Hematopoietic multipotent progenitor cell treated with erythropoietin and hydrocortisone succinate and interleukin-3 and kit ligand, for 6 days (in vitro differentiated cells): ENCODE measurements around the gene PIEZO1.
"Not testable (repeated sequence)": the region's sequence is repeated elsewhere in the genome, so short reads cannot be mapped to it uniquely, and the experiment has no call there.

Source experiments
- DNase-seq: peaks from one replicate; pipeline ENCODE4 v3.0.0-alpha.2; 2015

Gene PIEZO1

GRCh38 chr16:88685156-88686061 is 99.6 kb downstream of the PIEZO1 start:
- DNase-seq, result peak; percentile 56

- DNase-seq, result no peak
Observed at GRCh38 chr16:88684569-88685155, 100.4 kb downstream of the PIEZO1 start.

- DNase-seq, result peak; percentile 76
Observed at GRCh38 chr16:88681709-88682451, 103.1 kb downstream of the PIEZO1 start.

- DNase-seq, result peak; percentile 38
Observed at GRCh38 chr16:88681084-88681680, 103.8 kb downstream of the PIEZO1 start.

- no peak for DNase-seq
Observed at GRCh38 chr16:88680554-88681083, 104.4 kb downstream of the PIEZO1 start.

GRCh38 chr16:88678224-88678979 is 106.6 kb downstream of the PIEZO1 start:
- DNase-seq, result no peak

GRCh38 chr16:88677721-88678120 is 107.3 kb downstream of the PIEZO1 start:
- DNase-seq, result no peak

GRCh38 chr16:88676502-88677242 is 108.3 kb downstream of the PIEZO1 start:
- no peak for DNase-seq

GRCh38 chr16:88673716-88674379 is 111.2 kb downstream of the PIEZO1 start:
- DNase-seq, result no peak

- DNase-seq, result no peak
Observed at GRCh38 chr16:88672776-88673175, 112.2 kb downstream of the PIEZO1 start.

GRCh38 chr16:88671806-88672205 is 113.2 kb downstream of the PIEZO1 start:
- DNase-seq, result no peak

GRCh38 chr16:88669980-88670379 is 115.0 kb downstream of the PIEZO1 start:
- no peak for DNase-seq

GRCh38 chr16:88669493-88669892 is 115.5 kb downstream of the PIEZO1 start:
- not testable (repeated sequence) for DNase-seq

GRCh38 chr16:88667461-88667860 is 117.6 kb downstream of the PIEZO1 start:
- no peak for DNase-seq

- no peak for DNase-seq
Observed at GRCh38 chr16:88665570-88665969, 119.5 kb downstream of the PIEZO1 start.
